ENCODE results near the gene TNFRSF13B. TPM values are rescaled to one million over a fixed set of nuclear protein-coding genes. Genes with fewer than 3 reads are reported as not detected.

Gene TNFRSF13B
- total and polyA plus RNA-seq, 10 of the 15 experiments (the other 5 are each of a cell fraction or from before 2014, with no cell fraction given), result 15.5 to 231 (median 119) TPM

GRCh38 chr17:16980813-16981731 lies 9.2 kb upstream of the TNFRSF13B start:
- intact Hi-C loops (cut with micrococcal nuclease; ENCODE audit: unreplicated experiment), result loop anchor here (1.0 to 10.0 kb wide), 2 partner anchors 7 to 854 kb away; partner anchors contain the start of gene SREBF1
- TF ChIP-seq POLR2AphosphoS2 (IDR thresholded peaks at IDR 0.05; ENCODE audit: low read depth, low read length), result no peak
- TF ChIP-seq NR2C1 (IDR thresholded peaks at IDR 0.05), result no peak
- peak; percentile 52; the same call in 1 of the 2 replicates for TF ChIP-seq MLLT1 (IDR thresholded peaks at IDR 0.05)
- no peak for TF ChIP-seq JUND (IDR thresholded peaks at IDR 0.05; ENCODE audit: low read depth, low read length)
- TF ChIP-seq ZNF687 (IDR thresholded peaks at IDR 0.05), result peak; percentile 78
- peak; percentile 55 for TF ChIP-seq KLF5 (IDR thresholded peaks at IDR 0.05; ENCODE audit: partially characterized antibody)
- TF ChIP-seq SMAD5 (IDR thresholded peaks at IDR 0.05; ENCODE audit: low read depth), result 0 out of 2 replicates have a peak, but pooled peaks have one; percentile 37
- TF ChIP-seq BCL11A (IDR thresholded peaks at IDR 0.05; ENCODE audit: low read depth, low read length), result peak; percentile 83
- TF ChIP-seq POLR2AphosphoS5 (IDR thresholded peaks at IDR 0.05; ENCODE audit: low read length), result peak; percentile 62; the same call in 1 of the 2 replicates
- TF ChIP-seq CREB1 (IDR thresholded peaks at IDR 0.05; ENCODE audit: low read depth), result peak; percentile 88
- no peak for TF ChIP-seq MYB (IDR thresholded peaks at IDR 0.05; ENCODE audit: borderline replicate concordance, low read depth, low read length)
- TF ChIP-seq HCFC1 (IDR thresholded peaks at IDR 0.05; ENCODE audit: low read length), result no peak
- TF ChIP-seq NBN (IDR thresholded peaks at IDR 0.05), result no peak
- 0 out of 3 replicates have a peak, but pooled peaks have one; percentile 21 for TF ChIP-seq POU2F2 (IDR thresholded peaks at IDR 0.05; ENCODE audit: borderline replicate concordance, low read depth, low read length)
- no peak for TF ChIP-seq RELA (IDR thresholded peaks at IDR 0.05; ENCODE audit: borderline replicate concordance, partially characterized antibody)

More at GRCh38 chr17:16980813-16981731, 9.2 kb upstream of the TNFRSF13B start:
- in situ Hi-C loops (cut with MboI), result loop anchor here (10.0 to 25.0 kb wide), 2 partner anchors 566 to 1931 kb away; partner anchors contain the start of gene TRPV2
- TSS peak; percentile 70 for BruUV-seq (replicated peaks)
- Histone ChIP-seq H3K27me3 (replicated peaks in 1 of 2; ENCODE audit: control insufficient read depth in 2 of 2, insufficient read depth in 2 of 2, low read length in 1 of 2) (no peaks in the 10 kb centered on the region), H3K27ac (ENCODE audit: control insufficient read depth, insufficient read depth) (peak overlapping the region; percentile 92), H3K4me3 (peak overlapping the region; percentile 40; the same call in 1 of the 2 replicates), H2AFZ (ENCODE audit: control insufficient read depth, low read depth, low read length) (peak overlapping the region; percentile 68), H4K20me1 (ENCODE audit: control insufficient read depth, insufficient read depth) (no peaks in the 10 kb centered on the region), H3K9ac (ENCODE audit: control insufficient read depth, insufficient read depth, low read length) (peak overlapping the region; percentile 71), H3K4me2 (ENCODE audit: control insufficient read depth, insufficient read depth) (peak overlapping the region; percentile 91), H3K79me2 (ENCODE audit: control insufficient read depth, insufficient read depth, low read length) (peaks cover 15% of the 10 kb centered on the region), H3K4me1 (ENCODE audit: control insufficient read depth, insufficient read depth, low read length) (peaks cover 70% of the 10 kb centered on the region), H3K9me3 (replicated peaks; ENCODE audit: control insufficient read depth, insufficient read depth, low read length) (no peaks in the 10 kb centered on the region), H3K36me3 (ENCODE audit: control insufficient read depth in 2 of 2, insufficient read depth in 2 of 2, low read length in 1 of 2) (no peaks in the 10 kb centered on the region; a peak in 1 of 4 replicates)
- no peak for FAIRE-seq
- ChIA-PET RAD21 (ENCODE audit: unreplicated experiment) (interaction anchor here (1.4 to 30.7 kb wide), 3 partner anchors 3 to 37 kb away, joined by 3 to 913 read pairs (median 913); partner anchors contain the start of gene TNFRSF13B), SMC1A (ENCODE audit: uncharacterized antibody, unreplicated experiment) (interaction anchor here (0.8 to 21.7 kb wide), 4 partner anchors 3 to 29 kb away, joined by 3 to 812 read pairs (median 408); partner anchors contain the start of gene TNFRSF13B), CTCF (interaction anchor here (0.6 to 19.5 kb wide), 5 partner anchors 9 to 16 kb away, joined by 3 to 361 read pairs (median 6); no protein-coding TSS in a partner anchor), POLR2A (interaction anchor here (0.6 to 21.9 kb wide), 3 partner anchors 3 to 257 kb away, joined by 5 to 656 read pairs (median 656); partner anchors contain the start of gene TNFRSF13B)
- ATAC-seq, result peak; percentile 68
- peak; percentile 84 for DNase-seq (ENCODE audit: low read depth, low spot score)
- 12% methylated on average over 26 of the region's 26 CpGs for WGBS (ENCODE audit: insufficient coverage, insufficient replicate concordance, low lambda C conversion rate, missing lambda C conversion rate)
